Islet of Langerhans (tissue), 1 donor: ENCODE results near the gene KIAA0825.
"Not testable (repeated sequence)": the region's sequence is repeated elsewhere in the genome, so short reads cannot be mapped to it uniquely, and the experiment has no call there.

ENCODE experiments used
- FAIRE-seq: peaks from one replicate; lab custom pipeline; 2011; peaks lifted over from hg19 to GRCh38; lab: Jason Lieb, UNC

The KIAA0825 gene

GRCh38 chr5:94375801-94376200, 242.6 kb downstream of the KIAA0825 start:
- FAIRE-seq: no peak

- no peak for FAIRE-seq
Observed at GRCh38 chr5:94374336-94374735, 244.1 kb downstream of the KIAA0825 start.

- FAIRE-seq: no peak
Observed at GRCh38 chr5:94367900-94368299, 250.5 kb downstream of the KIAA0825 start.

GRCh38 chr5:94366811-94367210, 251.6 kb downstream of the KIAA0825 start:
- no peak for FAIRE-seq

GRCh38 chr5:94362857-94363256, 255.5 kb downstream of the KIAA0825 start:
- FAIRE-seq: no peak

GRCh38 chr5:94361832-94362796, 256.3 kb downstream of the KIAA0825 start:
- FAIRE-seq: no peak

- FAIRE-seq: no peak
Observed at GRCh38 chr5:94361161-94361560, 257.2 kb downstream of the KIAA0825 start.

- FAIRE-seq: no peak
Observed at GRCh38 chr5:94360382-94361130, 257.8 kb downstream of the KIAA0825 start.

GRCh38 chr5:94359880-94360279, 258.5 kb downstream of the KIAA0825 start:
- no peak for FAIRE-seq

- FAIRE-seq: no peak
Observed at GRCh38 chr5:94355811-94356210, 262.6 kb downstream of the KIAA0825 start.

GRCh38 chr5:94354837-94355485, 263.4 kb downstream of the KIAA0825 start:
- FAIRE-seq: not testable (repeated sequence)

- no peak for FAIRE-seq
Observed at GRCh38 chr5:94353605-94354004, 264.8 kb downstream of the KIAA0825 start.

- no peak for FAIRE-seq
Observed at GRCh38 chr5:94347130-94347529, 271.3 kb downstream of the KIAA0825 start.

GRCh38 chr5:94345257-94345656, 273.1 kb downstream of the KIAA0825 start:
- no peak for FAIRE-seq

- no peak for FAIRE-seq
Observed at GRCh38 chr5:94337617-94338016, 280.8 kb downstream of the KIAA0825 start.

GRCh38 chr5:94335936-94336335, 282.5 kb downstream of the KIAA0825 start:
- no peak for FAIRE-seq

- FAIRE-seq: no peak
Observed at GRCh38 chr5:94329115-94329514, 289.3 kb downstream of the KIAA0825 start.

- no peak for FAIRE-seq
Observed at GRCh38 chr5:94326586-94326985, 291.8 kb downstream of the KIAA0825 start.

GRCh38 chr5:94316916-94317838, 301.2 kb downstream of the KIAA0825 start:
- FAIRE-seq: no peak

GRCh38 chr5:94314460-94315131, 303.8 kb downstream of the KIAA0825 start:
- FAIRE-seq: no peak

- FAIRE-seq: no peak
Observed at GRCh38 chr5:94313696-94314095, 304.7 kb downstream of the KIAA0825 start.
